Tibial nerve (tissue), 3 donors: Measurements from ENCODE around the gene PHF21B.

Experiments
- CTCF ChIP-seq, 5 experiments: fragments of 200-600 bp in 3 of 5; fragments of 450-650 bp in 2 of 5; sonication (generic) in 3 of 5; IDR thresholded peaks; one replicate each; pipeline ENCODE4 v1.5.1; 2016 to 2019; ENCODE audit warnings: antibody characterized with exemption in 5 of 5, mild to moderate bottlenecking in 3 of 5, moderate library complexity in 2 of 5
- POLR2A ChIP-seq, 2 donors: fragments of 450-650 bp; IDR thresholded peaks; one replicate each; pipeline ENCODE4 v1.6.1; 2017; ENCODE audit warnings: antibody characterized with exemption in 2 of 2, mild to moderate bottlenecking in 2 of 2, moderate library complexity in 2 of 2

DNA sequence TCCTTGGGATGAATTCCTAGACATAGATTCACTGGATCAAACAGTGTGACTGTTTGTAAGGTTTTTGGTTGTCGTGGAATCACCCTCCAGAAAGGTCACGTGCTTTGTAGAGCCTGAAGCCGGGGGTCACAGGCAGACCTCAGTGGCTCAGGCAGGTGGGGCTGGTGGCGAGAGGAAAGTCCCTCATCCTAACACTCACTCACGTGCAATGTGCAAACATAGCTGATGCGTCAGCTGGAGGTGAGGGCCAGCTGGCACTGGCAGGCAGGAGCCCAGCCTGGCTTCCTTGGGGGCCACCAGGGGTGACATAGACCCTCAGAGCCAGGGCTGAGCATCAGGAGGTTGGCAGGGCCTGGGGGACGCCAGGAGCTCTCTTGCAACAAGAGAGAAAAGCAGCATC is 167.4 kb downstream of the PHF21B start:
- TF ChIP-seq CTCF (IDR thresholded peaks at IDR 0.05) = no peak
- no peak for TF ChIP-seq POLR2A (IDR thresholded peaks at IDR 0.05)
